B cell (primary cell): Measurements from ENCODE around the gene DGKZ. TPM values are rescaled to one million over a fixed set of nuclear protein-coding genes. Genes with fewer than 3 reads are reported as not detected.

Experiments
- ATAC-seq: fragments of 200-7000 bp; cut with Tn5 transposase; one replicate; pipeline ENCODE4 v1.10.0; 2021; ENCODE audit warnings: low read depth, mild to moderate bottlenecking, moderate number of reproducible peaks, moderate library complexity
- CTCF ChIA-PET: fragments of 350-600 bp; sonication (Branson Sonifier 250); formaldehyde crosslinking; loops from one replicate; lab custom pipeline; 2021; ENCODE audit warnings: antibody characterized with exemption, inconsistent platforms; lab: Charles Lee
- POLR2A ChIA-PET: fragments of 350-600 bp; sonication (Branson Sonifier 250); formaldehyde crosslinking; loops from one replicate; lab custom pipeline; 2021; ENCODE audit warnings: antibody characterized with exemption; lab: Charles Lee
- DNase-seq: peaks from one replicate; pipeline ENCODE4 v3.0.0; 2013
- H2AFZ ChIP-seq: 2 replicates; pipeline ENCODE4 v1.6.1; 2012; ENCODE audit warnings: mild to moderate bottlenecking, low read depth, low read length; ENCODE audit not compliant: insufficient read depth, poor library complexity, severe bottlenecking
- H3K27ac ChIP-seq, 2 donors: 1 replicate in 1 of 2; 2 replicates in 1 of 2; pipeline ENCODE4 v1.5.1; 2012 to 2013; ENCODE audit warnings: low read length in 2 of 2, mild to moderate bottlenecking in 2 of 2, moderate library complexity in 1 of 2
- H3K27me3 ChIP-seq, 4 experiments: fragments of 200-600 bp in 1 of 4; sonication (generic) in 1 of 4; replicated peaks in 1 of 4; 1 replicate in 2 of 4; 2 replicates in 2 of 4; pipeline versions ENCODE4 v1.6.1 to v1.7.0; 2013 to 2016; ENCODE audit warnings: low read length in 3 of 4, mild to moderate bottlenecking in 2 of 4, mixed read lengths in 1 of 4, moderate library complexity in 1 of 4; ENCODE audit not compliant: insufficient read depth in 4 of 4, control insufficient read depth in 3 of 4; ENCODE audit errors: control extremely low read depth in 1 of 4
- H3K36me3 ChIP-seq, 2 experiments: replicated peaks in 1 of 2; 1 replicate in 1 of 2; 2 replicates in 1 of 2; pipeline versions ENCODE4 v1.6.1 to v1.7.1; 2013; ENCODE audit warnings: low read length in 1 of 2; ENCODE audit not compliant: insufficient read depth in 2 of 2, control insufficient read depth in 1 of 2; ENCODE audit errors: control extremely low read depth in 1 of 2, extremely low read depth in 1 of 2
- H3K4me1 ChIP-seq, 2 donors: fragments of 200-600 bp in 1 of 2; sonication (generic) in 1 of 2; 1 replicate in 1 of 2; 2 replicates in 1 of 2; pipeline versions ENCODE4 v1.5.1 to v1.6.1; 2013 to 2017; ENCODE audit warnings: low read length in 2 of 2; ENCODE audit not compliant: control insufficient read depth in 2 of 2, insufficient read depth in 2 of 2
- H3K4me2 ChIP-seq: replicated peaks from 2 replicates; pipeline ENCODE3; 2012; ENCODE audit warnings: mild to moderate bottlenecking, low read depth, low read length; ENCODE audit not compliant: poor library complexity, severe bottlenecking
- H3K4me3 ChIP-seq, 5 experiments: fragments of 200-600 bp in 1 of 5; sonication (generic) in 1 of 5; 1 replicate in 3 of 5; 2 replicates in 2 of 5; pipeline versions ENCODE4 v1.5.1 to v1.7.0; 2011 to 2016; ENCODE audit warnings: low read length in 4 of 5, mild to moderate bottlenecking in 4 of 5, low read depth in 2 of 5, control low read depth in 1 of 5, moderate library complexity in 1 of 5; ENCODE audit not compliant: insufficient read depth in 1 of 5; ENCODE audit errors: control extremely low read depth in 1 of 5, extremely low read depth in 1 of 5
- H3K79me2 ChIP-seq: fragments of 200-600 bp; sonication (generic); one replicate; pipeline ENCODE4 v1.6.0; 2016; ENCODE audit warnings: low read length; ENCODE audit not compliant: control insufficient read depth, insufficient read depth
- H3K9ac ChIP-seq: fragments of 200-600 bp; sonication (generic); 2 replicates; pipeline ENCODE4 v1.6.1; 2017; ENCODE audit warnings: mild to moderate bottlenecking, low read length, moderate library complexity
- H3K9me3 ChIP-seq, 3 donors: one replicate each; pipeline versions ENCODE4 v1.6.1 to v1.7.1; 2013; ENCODE audit warnings: low read length in 2 of 3; ENCODE audit not compliant: control insufficient read depth in 2 of 3, insufficient read depth in 1 of 3; ENCODE audit errors: control extremely low read depth in 1 of 3
- H4K20me1 ChIP-seq: 2 replicates; pipeline ENCODE4 v1.6.0; 2012; ENCODE audit warnings: mild to moderate bottlenecking, low read length; ENCODE audit not compliant: insufficient read depth, control insufficient read depth, poor library complexity, severe bottlenecking
- H3K27ac Mint-ChIP-seq: one replicate; pipeline ENCODE4 v1.8.0; 2021; ENCODE audit warnings: mixed read lengths
- H3K27me3 Mint-ChIP-seq: one replicate; pipeline ENCODE4 v1.8.0; 2021; ENCODE audit warnings: mixed read lengths
- H3K4me1 Mint-ChIP-seq: one replicate; pipeline ENCODE4 v1.8.0; 2021; ENCODE audit warnings: mixed read lengths
- H3K4me3 Mint-ChIP-seq: one replicate; pipeline ENCODE4 v1.8.0; 2021; ENCODE audit warnings: mixed read lengths
- H3K9me3 Mint-ChIP-seq: one replicate; pipeline ENCODE4 v1.8.0; 2022; ENCODE audit warnings: mixed read lengths; ENCODE audit not compliant: insufficient read depth
- CTCF ChIP-seq: fragments of 200-600 bp; IDR thresholded peaks from one replicate; pipeline ENCODE4 v1.8.0; 2022; ENCODE audit warnings: antibody characterized with exemption, mild to moderate bottlenecking
- EZH2 ChIP-seq: IDR thresholded peaks from 2 replicates; pipeline ENCODE4 v1.6.1; 2012; ENCODE audit warnings: borderline replicate concordance, low read depth, mild to moderate bottlenecking, moderate library complexity, low read length; ENCODE audit not compliant: insufficient read depth, poor library complexity, severe bottlenecking
- WGBS: methylation state at CpG from one replicate; pipeline ENCODE4 v1.1.5; 2013; ENCODE audit warnings: missing lambda C conversion rate; ENCODE audit not compliant: insufficient coverage; 5-methylcytosine and 5-hydroxymethylcytosine counted together
- intact Hi-C: fragments of 100-400 bp; cut with micrococcal nuclease; formaldehyde crosslinking; loops from one replicate; pipeline ENCODE4 v1.10.0; 2022
- polyA plus RNA-seq: library from polyadenylated mRNA; depleted of rRNA; stranded (reverse); fragments of >200 nt; gene quantifications from 2 replicates; pipeline ENCODE4 v1.2.3, GENCODE V29; 2012
- total RNA-seq, 2 donors: library from RNA; stranded (reverse); fragments of 120-200 nt in 1 of 2; gene quantifications; 1 replicate in 1 of 2; 2 replicates in 1 of 2; pipeline versions ENCODE4 v1.2.3 to v1.2.4, GENCODE V29; 2013 to 2022

Gene DGKZ
- total and polyA plus RNA-seq, 2 donors (not counting 1 experiment from before 2014, with no cell fraction given): 56.6 to 79.5 TPM

DNA sequence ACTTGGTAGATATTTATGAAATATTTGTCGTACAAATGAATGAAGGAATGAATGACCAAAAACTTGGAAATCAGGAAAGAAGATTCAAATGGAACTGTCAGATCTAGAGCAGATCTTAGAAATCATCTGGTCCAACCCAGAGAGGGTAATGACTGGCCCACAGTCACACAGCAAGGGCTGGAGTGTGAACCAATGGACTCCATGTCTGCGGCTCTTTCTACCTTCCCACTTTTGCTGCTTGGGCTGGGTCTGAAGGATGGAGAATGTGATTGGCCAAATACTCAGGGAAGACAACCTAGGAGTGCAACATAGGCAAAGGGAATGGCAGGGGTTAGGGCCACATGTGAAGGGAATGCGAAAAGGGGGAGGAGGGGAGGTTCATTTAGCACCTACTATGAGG lies 5.8 kb upstream of the DGKZ start:
- CTCF ChIA-PET: no interaction called here
- Histone ChIP-seq H3K9ac (no peak overlapping the region), H3K4me3 (no peak overlapping the region), H3K9me3 (no peaks in the 10 kb centered on the region), H3K79me2 (peaks cover 6% of the 10 kb centered on the region), H3K4me2 (no peak overlapping the region), H2AFZ (no peak overlapping the region), H3K36me3 (no peaks in the 10 kb centered on the region), H3K27me3 (peaks cover 0 to 20% (median 3%) of the 10 kb centered on the region in 4 experiments), H3K27ac (no peak overlapping the region), H3K4me1 (peaks cover 18% of the 10 kb centered on the region in 2 donors), H4K20me1 (no peaks in the 10 kb centered on the region)
- ATAC-seq (no peak), DNase-seq (no peak)
- Mint-ChIP-seq H3K27me3 (peaks cover 30% of the 10 kb centered on the region), H3K9me3 (no peaks in the 10 kb centered on the region), H3K4me1 (peaks cover 18% of the 10 kb centered on the region), H3K4me3 (no peak overlapping the region), H3K27ac (no peak overlapping the region)
- intact Hi-C loops: no loop called here
- POLR2A ChIA-PET: no interaction called here
- WGBS: 98% methylated on average over 3 of the region's 3 CpGs
- TF ChIP-seq EZH2: no peak
- TF ChIP-seq CTCF: no peak

DNA sequence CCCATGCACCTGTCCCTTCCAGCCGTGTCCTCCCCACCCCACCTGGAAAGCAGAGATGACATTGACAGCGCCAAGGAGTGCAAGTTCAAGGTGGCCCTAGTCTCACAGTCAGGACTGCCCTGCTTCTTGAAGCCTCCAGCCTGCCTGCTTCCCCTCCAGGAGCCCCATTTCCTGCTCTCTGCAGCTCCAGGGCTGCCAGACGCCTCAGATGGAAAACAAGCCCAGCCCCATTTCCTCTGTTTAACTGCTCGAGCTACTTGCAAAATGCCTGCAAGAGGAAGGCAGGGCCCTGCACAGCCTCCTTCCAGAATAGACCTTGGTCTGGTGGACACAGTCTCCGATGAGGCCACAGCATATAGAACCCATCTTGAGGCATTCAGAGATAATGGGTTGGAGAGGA lies 5.0 kb upstream of the DGKZ start:
- no peak overlapping the region for H3K9ac ChIP-seq
- TF ChIP-seq CTCF: no peak
- no peak for TF ChIP-seq EZH2
- H3K4me3 ChIP-seq: no peak overlapping the region
- 11% methylated on average over 5 of the region's 5 CpGs for WGBS
- peaks cover 0 to 15% (median 3%) of the 10 kb centered on the region in 4 experiments for H3K27me3 ChIP-seq
- Mint-ChIP-seq H3K4me3 (no peak overlapping the region), H3K9me3 (no peaks in the 10 kb centered on the region), H3K27ac (no peak overlapping the region), H3K27me3 (peaks cover 26% of the 10 kb centered on the region), H3K4me1 (peaks cover 24% of the 10 kb centered on the region)
- no peak for DNase-seq
- H3K27ac ChIP-seq: no peak overlapping the region
- peaks cover 12% of the 10 kb centered on the region for H3K79me2 ChIP-seq
- H2AFZ ChIP-seq: no peak overlapping the region
- intact Hi-C loops: no loop called here
- no peak overlapping the region for H3K4me2 ChIP-seq
- no peak for ATAC-seq
- H3K36me3 ChIP-seq: no peaks in the 10 kb centered on the region
- peaks cover 24% of the 10 kb centered on the region in 2 donors for H3K4me1 ChIP-seq
- ChIA-PET POLR2A (no interaction called here), CTCF (no interaction called here)
- H3K9me3 ChIP-seq: no peaks in the 10 kb centered on the region
- H4K20me1 ChIP-seq: no peaks in the 10 kb centered on the region
